Ovary (tissue), 3 donors: ENCODE data around the gene TCF7L1.

ENCODE experiments used
- POLR2A ChIP-seq: fragments of 450-650 bp; IDR thresholded peaks from one replicate; pipeline ENCODE4 v1.6.1; 2017; ENCODE audit warnings: antibody characterized with exemption, mild to moderate bottlenecking, moderate library complexity
- TF ChIP-seq, protein P1 (sequence below), 3 donors: fragments of 450-650 bp in 2 of 3; fragments of 200-600 bp in 1 of 3; IDR thresholded peaks; one replicate each; pipeline versions ENCODE4 v1.5.1 to v1.8.0; 2016 to 2022; ENCODE audit warnings: antibody characterized with exemption in 3 of 3, mild to moderate bottlenecking in 1 of 3
- donor health status: DM: no; HTN: no; CAD: no.

GRCh38 chr2:85151026-85151425 lies 17.8 kb downstream of the TCF7L1 start:
- TF ChIP-seq, protein P1, sequence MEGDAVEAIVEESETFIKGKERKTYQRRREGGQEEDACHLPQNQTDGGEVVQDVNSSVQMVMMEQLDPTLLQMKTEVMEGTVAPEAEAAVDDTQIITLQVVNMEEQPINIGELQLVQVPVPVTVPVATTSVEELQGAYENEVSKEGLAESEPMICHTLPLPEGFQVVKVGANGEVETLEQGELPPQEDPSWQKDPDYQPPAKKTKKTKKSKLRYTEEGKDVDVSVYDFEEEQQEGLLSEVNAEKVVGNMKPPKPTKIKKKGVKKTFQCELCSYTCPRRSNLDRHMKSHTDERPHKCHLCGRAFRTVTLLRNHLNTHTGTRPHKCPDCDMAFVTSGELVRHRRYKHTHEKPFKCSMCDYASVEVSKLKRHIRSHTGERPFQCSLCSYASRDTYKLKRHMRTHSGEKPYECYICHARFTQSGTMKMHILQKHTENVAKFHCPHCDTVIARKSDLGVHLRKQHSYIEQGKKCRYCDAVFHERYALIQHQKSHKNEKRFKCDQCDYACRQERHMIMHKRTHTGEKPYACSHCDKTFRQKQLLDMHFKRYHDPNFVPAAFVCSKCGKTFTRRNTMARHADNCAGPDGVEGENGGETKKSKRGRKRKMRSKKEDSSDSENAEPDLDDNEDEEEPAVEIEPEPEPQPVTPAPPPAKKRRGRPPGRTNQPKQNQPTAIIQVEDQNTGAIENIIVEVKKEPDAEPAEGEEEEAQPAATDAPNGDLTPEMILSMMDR (IDR thresholded peaks at IDR 0.05): no peak
- TF ChIP-seq POLR2A: no peak
